Measurements from ENCODE around the gene UBA1. TPM values are rescaled to one million over a fixed set of nuclear protein-coding genes. Genes with fewer than 3 reads are reported as not detected.
A peak's percentile ranks its signal among the peaks of the same experiment; 100 is the strongest.

UBA1 gene
- total and polyA plus RNA-seq, 2 of the 13 experiments (the other 11 are each of a cell fraction or from before 2014, with no cell fraction given) = 93.3 to 129 TPM

DNA sequence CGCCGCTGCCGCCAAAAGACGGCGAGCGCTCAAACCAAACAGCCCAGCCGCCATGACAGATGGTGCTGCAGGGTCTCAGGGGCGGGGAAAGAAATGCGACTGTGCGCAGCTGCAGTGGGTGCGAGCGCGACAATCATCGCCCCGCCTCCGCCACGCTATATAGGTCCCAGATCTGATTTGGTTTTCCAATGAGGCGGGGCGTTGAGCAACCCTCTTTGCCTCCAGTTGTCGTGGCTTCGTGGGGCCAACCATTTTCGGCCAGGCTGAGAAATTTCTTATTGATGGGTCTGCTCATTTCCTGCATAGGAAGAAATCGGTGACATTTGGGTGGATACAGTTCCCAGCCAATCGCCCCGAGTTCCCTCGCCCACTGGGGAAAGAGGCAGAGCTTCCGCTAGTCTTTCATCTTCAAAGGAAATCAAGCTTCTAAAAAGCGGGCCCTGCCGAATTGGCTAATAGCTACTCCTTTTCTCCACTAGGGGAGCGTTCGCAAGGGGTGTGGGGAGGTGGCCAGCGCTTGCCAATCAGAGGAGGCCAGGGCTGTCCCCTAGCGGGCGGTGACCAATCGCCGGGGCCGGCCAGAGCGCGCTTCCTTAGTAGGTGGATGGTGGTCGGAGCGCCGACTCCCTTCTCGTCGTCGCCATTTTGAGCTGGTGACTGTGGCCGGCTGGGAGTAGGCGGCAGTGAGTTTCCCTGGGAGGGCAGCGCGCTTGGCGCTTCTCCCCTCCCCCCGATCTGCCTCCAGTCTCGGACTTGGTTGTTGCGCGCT is 48.8 kb upstream of the UBA1 start, which contains the start of the genes NDUFB11 and RBM10 (continued):
- TF ChIP-seq, protein P1, sequence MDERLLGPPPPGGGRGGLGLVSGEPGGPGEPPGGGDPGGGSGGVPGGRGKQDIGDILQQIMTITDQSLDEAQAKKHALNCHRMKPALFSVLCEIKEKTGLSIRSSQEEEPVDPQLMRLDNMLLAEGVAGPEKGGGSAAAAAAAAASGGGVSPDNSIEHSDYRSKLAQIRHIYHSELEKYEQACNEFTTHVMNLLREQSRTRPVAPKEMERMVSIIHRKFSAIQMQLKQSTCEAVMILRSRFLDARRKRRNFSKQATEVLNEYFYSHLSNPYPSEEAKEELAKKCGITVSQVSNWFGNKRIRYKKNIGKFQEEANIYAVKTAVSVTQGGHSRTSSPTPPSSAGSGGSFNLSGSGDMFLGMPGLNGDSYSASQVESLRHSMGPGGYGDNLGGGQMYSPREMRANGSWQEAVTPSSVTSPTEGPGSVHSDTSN (CRISPR knock-in tag; IDR thresholded peaks at IDR 0.05) = 0 out of 2 replicates have a peak, but pooled peaks have one; percentile 9
- peak; percentile 66; the same call in 1 of the 2 replicates for TF ChIP-seq RNF2 (conservative IDR thresholded peaks at IDR 0.05; ENCODE audit: low read depth)
- TF ChIP-seq CEBPG (CRISPR knock-in tag; IDR thresholded peaks at IDR 0.05) = peak; percentile 65
- TF ChIP-seq ZFX (CRISPR knock-in tag; IDR thresholded peaks at IDR 0.05; ENCODE audit: low read depth) = peak; percentile 65
- peak; percentile 59; the same call in 1 of the 2 replicates for TF ChIP-seq ZFP91 (CRISPR knock-in tag; IDR thresholded peaks at IDR 0.05; ENCODE audit: borderline replicate concordance)
- 0 out of 2 replicates have a peak, but pooled peaks have one; percentile 60 for TF ChIP-seq ZMAT3 (CRISPR knock-in tag; conservative IDR thresholded peaks at IDR 0.05)
- TF ChIP-seq NFYC (CRISPR knock-in tag; IDR thresholded peaks at IDR 0.05) = peak; percentile 79
- TF ChIP-seq SP2 (CRISPR knock-in tag; IDR thresholded peaks at IDR 0.05) = peak; percentile 75
- no peak; the same call in 1 of the 2 replicates for TF ChIP-seq POGZ (CRISPR knock-in tag; IDR thresholded peaks at IDR 0.05)
- no peak for TF ChIP-seq ZBTB20 (CRISPR knock-in tag; IDR thresholded peaks at IDR 0.05; ENCODE audit: borderline replicate concordance, low read depth)
- 0 out of 2 replicates have a peak, but pooled peaks have one; percentile 36 for TF ChIP-seq ARNT2 (CRISPR knock-in tag; IDR thresholded peaks at IDR 0.05; ENCODE audit: low read depth)
- peak; percentile 21; the same call in 1 of the 2 replicates for TF ChIP-seq ZNF350 (CRISPR knock-in tag; IDR thresholded peaks at IDR 0.05; ENCODE audit: borderline replicate concordance, low read depth)
- TF ChIP-seq RFX5 (IDR thresholded peaks at IDR 0.05; ENCODE audit: low read depth, low read length) = peak; percentile 53
- no peak for TF ChIP-seq NFE2 (CRISPR knock-in tag; IDR thresholded peaks at IDR 0.05)
- 0 out of 2 replicates have a peak, but pooled peaks have one; percentile 42 for TF ChIP-seq ZNF329 (CRISPR knock-in tag; IDR thresholded peaks at IDR 0.05; ENCODE audit: low read depth)
- peak; percentile 50; the same call in 1 of the 2 replicates for TF ChIP-seq SAP130 (CRISPR knock-in tag; IDR thresholded peaks at IDR 0.05; ENCODE audit: low read depth)
- no peak for TF ChIP-seq ZNF512 (CRISPR knock-in tag; IDR thresholded peaks at IDR 0.05)
- no peak for TF ChIP-seq TOE1 (CRISPR knock-in tag; IDR thresholded peaks at IDR 0.05)
- no peak for TF ChIP-seq ZNF790 (CRISPR knock-in tag; IDR thresholded peaks at IDR 0.05; ENCODE audit: borderline replicate concordance)
- no peak for TF ChIP-seq ZNF432 (CRISPR knock-in tag; IDR thresholded peaks at IDR 0.05; ENCODE audit: borderline replicate concordance)
- peak; percentile 13; the same call in 1 of the 2 replicates for TF ChIP-seq REPIN1 (CRISPR knock-in tag; IDR thresholded peaks at IDR 0.05; ENCODE audit: borderline replicate concordance, low read depth)
- peak; percentile 77 for TF ChIP-seq POLR2AphosphoS5 (IDR thresholded peaks at IDR 0.05; ENCODE audit: low read depth, low read length)
- peak; percentile 79 for TF ChIP-seq PHF5A (CRISPR knock-in tag; IDR thresholded peaks at IDR 0.05; ENCODE audit: low read depth, unreplicated experiment)
- TF ChIP-seq UBTF (CRISPR knock-in tag; IDR thresholded peaks at IDR 0.05) = peak; percentile 34
